ENCODE data around the gene CTCFL. TPM values are rescaled to one million over a fixed set of nuclear protein-coding genes. Genes with fewer than 3 reads are reported as not detected.
A peak's percentile ranks its signal among the peaks of the same experiment; 100 is the strongest.

Gene CTCFL
- total RNA-seq, 8 experiments from 2014 or later: 0.07 to 1.8 (median 0.38) TPM; not detected in 1

DNA sequence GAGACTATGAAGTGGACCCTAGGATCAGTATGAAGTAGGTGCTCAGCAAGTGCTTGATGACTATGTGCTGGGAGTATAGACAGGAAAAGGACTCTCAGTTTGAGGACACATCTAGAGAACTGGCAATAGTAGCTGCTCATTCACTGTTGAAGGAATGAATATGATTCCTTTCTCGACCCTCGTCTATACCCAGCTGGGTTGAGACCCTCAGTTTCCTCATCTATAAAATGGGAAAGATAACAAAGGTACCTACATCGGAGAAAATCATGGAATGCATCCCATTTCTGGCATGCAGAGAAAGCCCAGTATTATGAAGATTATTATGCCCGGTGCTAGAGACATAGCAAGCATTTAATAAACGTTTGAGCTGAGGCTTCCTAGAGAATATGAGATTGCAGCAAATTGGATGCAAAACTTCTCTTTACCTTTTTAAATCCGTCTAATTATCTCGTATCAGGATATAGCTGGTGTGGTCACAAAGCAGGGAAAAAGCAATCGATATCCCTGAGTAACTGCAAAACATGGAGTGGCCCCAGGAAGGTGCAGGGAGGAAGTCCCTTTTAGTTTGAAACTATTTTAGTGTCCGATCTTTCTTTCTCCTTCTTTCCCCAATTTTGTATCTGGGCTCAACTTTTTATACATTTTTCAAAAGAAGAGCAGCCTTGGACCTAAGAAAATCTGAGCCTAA, 33.1 kb upstream of the CTCFL start:
- peaks cover 2 to 8% of the 10 kb centered on the region in 2 donors for H3K4me1 ChIP-seq (replicated peaks in 1 of 2)
- 14 to 78% (median 63%) methylated on average over 1 to 8 of the region's 9 CpGs; no CpG with 5 or more reads in 1 of the 10 experiments for WGBS, 10 experiments
- in situ Hi-C loops (cut with MboI; ENCODE audit: low pct_unique_long_range_greater_than_20kb in 2 of 9, low sequenced_read_pairs in 9 of 9, unreplicated experiment in 9 of 9): no loop called here
- ATAC-seq (replicated peaks in 6 of 8): no peak
- no peak overlapping the region for H3K4me3 ChIP-seq
- H3K27ac ChIP-seq: no peak overlapping the region

- no peak for ATAC-seq (replicated peaks in 6 of 8)
- H3K4me1 ChIP-seq (replicated peaks in 1 of 2): peaks cover 2 to 8% of the 10 kb centered on the region in 2 donors
- no peak overlapping the region for H3K4me3 ChIP-seq
- in situ Hi-C loops (cut with MboI; ENCODE audit: low pct_unique_long_range_greater_than_20kb in 2 of 9, low sequenced_read_pairs in 9 of 9, unreplicated experiment in 9 of 9): no loop called here
- WGBS, 10 experiments: 0 to 93% (median 80%) methylated on average over 1 to 3 of the region's 3 CpGs; no CpG with 5 or more reads in 3 of the 10 experiments
- H3K27ac ChIP-seq: no peak overlapping the region
These were observed 32.0 kb upstream of the CTCFL start for GRCh38 chr20:57556980-57557274.

DNA sequence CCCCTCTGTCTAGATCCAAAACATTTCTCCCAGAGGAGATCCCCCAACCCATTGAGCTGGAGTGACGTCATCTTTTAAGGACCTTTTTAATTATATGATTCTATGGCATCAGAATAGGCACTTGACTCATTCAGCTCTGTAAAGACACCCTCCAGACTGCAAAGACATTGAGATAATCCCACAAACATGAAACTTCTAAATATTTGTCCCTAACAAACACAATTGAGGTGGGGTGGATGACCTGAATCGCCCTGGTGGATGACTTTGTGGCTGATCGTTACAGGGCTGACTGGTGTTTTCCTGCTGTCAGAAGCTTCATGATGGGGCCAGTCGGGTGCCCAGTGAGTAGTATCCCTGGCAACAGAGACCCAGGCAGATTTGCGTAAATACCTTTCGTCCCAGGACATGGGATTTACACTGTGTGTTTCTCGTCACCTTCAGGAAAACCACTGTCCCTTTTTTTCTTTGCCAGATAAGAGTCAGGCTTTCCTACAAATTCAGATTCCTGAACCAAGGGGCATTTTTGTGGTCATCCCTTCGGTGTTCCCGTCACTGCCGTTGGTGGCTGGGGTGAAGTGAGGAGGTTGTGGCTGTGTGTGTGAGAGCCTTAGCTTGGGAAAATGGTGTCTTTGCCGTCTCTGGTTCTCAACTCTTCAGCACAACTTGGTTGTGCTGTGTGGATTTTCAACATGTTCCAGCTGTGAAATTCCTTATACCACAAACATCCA, 30.7 kb upstream of the CTCFL start:
- Histone ChIP-seq H3K4me3 (no peak overlapping the region), H3K4me1 (replicated peaks in 1 of 2) (peaks cover 2% of the 10 kb centered on the region in 2 donors), H3K27ac (no peak overlapping the region)
- in situ Hi-C loops (cut with MboI; ENCODE audit: low pct_unique_long_range_greater_than_20kb in 2 of 9, low sequenced_read_pairs in 9 of 9, unreplicated experiment in 9 of 9): no loop called here
- peak in 2 of 8 experiments; percentile 18 to 72 for ATAC-seq (replicated peaks in 6 of 8)
- WGBS, 10 experiments: 11 to 96% (median 67%) methylated on average over 1 to 7 of the region's 11 CpGs; no CpG with 5 or more reads in 4 of the 10 experiments

- Histone ChIP-seq H3K4me3 (no peak overlapping the region), H3K27ac (no peak overlapping the region), H3K4me1 (replicated peaks in 1 of 2) (peaks cover 0 to 2% of the 10 kb centered on the region in 2 donors)
- 2 to 100% (median 86%) methylated on average over 1 to 10 of the region's 11 CpGs; no CpG with 5 or more reads in 1 of the 10 experiments for WGBS, 10 experiments
- in situ Hi-C loops (cut with MboI; ENCODE audit: low pct_unique_long_range_greater_than_20kb in 2 of 9, low sequenced_read_pairs in 9 of 9, unreplicated experiment in 9 of 9): no loop called here
- peak in 1 of 8 experiments; percentile 18 for ATAC-seq (replicated peaks in 6 of 8)
These were observed 28.6 kb upstream of the CTCFL start for GRCh38 chr20:57553376-57554018.

DNA sequence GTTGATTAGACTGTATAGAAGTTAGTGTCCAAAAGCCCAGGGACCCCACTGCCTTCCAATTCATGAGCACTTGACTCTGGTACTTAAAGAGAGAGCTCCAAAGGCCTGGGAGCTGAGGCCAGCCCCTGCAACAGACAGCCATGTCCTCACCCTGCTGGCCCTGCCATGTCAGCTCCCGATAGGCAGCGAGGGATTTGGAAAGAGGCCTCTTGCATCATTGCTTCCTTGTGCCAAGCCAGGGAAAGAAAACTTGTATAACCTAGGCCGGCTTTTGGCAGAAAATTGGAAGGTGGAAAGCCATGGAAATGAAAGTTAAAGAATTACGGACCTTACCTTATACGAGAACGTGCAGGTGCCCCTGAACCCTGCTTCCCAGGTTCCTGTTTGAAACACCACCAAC, 27.5 kb upstream of the CTCFL start:
- 50 to 96% (median 84%) methylated on average over 1 to 6 of the region's 6 CpGs; no CpG with 5 or more reads in 2 of the 10 experiments for WGBS, 10 experiments
- no peak for ATAC-seq (replicated peaks in 6 of 8)
- Histone ChIP-seq H3K27ac (no peak overlapping the region), H3K4me1 (replicated peaks in 1 of 2) (peaks cover 0 to 2% of the 10 kb centered on the region in 2 donors), H3K4me3 (no peak overlapping the region)
- in situ Hi-C loops (cut with MboI; ENCODE audit: low pct_unique_long_range_greater_than_20kb in 2 of 9, low sequenced_read_pairs in 9 of 9, unreplicated experiment in 9 of 9): no loop called here

GRCh38 chr20:57548177-57549058, 23.5 kb upstream of the CTCFL start:
- Histone ChIP-seq H3K4me3 (no peak overlapping the region), H3K27ac (no peak overlapping the region), H3K4me1 (replicated peaks in 1 of 2) (peaks cover 8 to 16% of the 10 kb centered on the region in 2 donors)
- WGBS, 10 experiments: 0 to 96% (median 85%) methylated on average over 2 to 16 of the region's 21 CpGs; no CpG with 5 or more reads in 1 of the 10 experiments
- peak in 5 of 8 experiments; percentile 29 to 71 (median 45) for ATAC-seq (replicated peaks in 6 of 8)
- in situ Hi-C loops (cut with MboI; ENCODE audit: low pct_unique_long_range_greater_than_20kb in 2 of 9, low sequenced_read_pairs in 9 of 9, unreplicated experiment in 9 of 9): no loop called here

- peaks cover 9 to 14% of the 10 kb centered on the region in 2 donors for H3K4me1 ChIP-seq (replicated peaks in 1 of 2)
- H3K4me3 ChIP-seq: no peak overlapping the region
- in situ Hi-C loops (cut with MboI; ENCODE audit: low pct_unique_long_range_greater_than_20kb in 2 of 9, low sequenced_read_pairs in 9 of 9, unreplicated experiment in 9 of 9): no loop called here
- H3K27ac ChIP-seq: no peak overlapping the region
- 0 to 82% (median 51%) methylated on average over 1 to 7 of the region's 8 CpGs for WGBS, 10 experiments
- peak in 4 of 8 experiments; percentile 25 to 79 (median 55) for ATAC-seq (replicated peaks in 6 of 8)
These were observed 22.2 kb upstream of the CTCFL start for GRCh38 chr20:57546956-57547649.

- 43 to 100% (median 77%) methylated on average over 1 to 8 of the region's 12 CpGs for WGBS, 10 experiments
- ATAC-seq (replicated peaks in 6 of 8): no peak
- in situ Hi-C loops (cut with MboI; ENCODE audit: low pct_unique_long_range_greater_than_20kb in 2 of 9, low sequenced_read_pairs in 9 of 9, unreplicated experiment in 9 of 9): no loop called here
- H3K4me1 ChIP-seq (replicated peaks in 1 of 2): peaks cover 20% of the 10 kb centered on the region in 2 donors
- H3K4me3 ChIP-seq: no peak overlapping the region
- no peak overlapping the region for H3K27ac ChIP-seq
These were observed 21.2 kb upstream of the CTCFL start for GRCh38 chr20:57545927-57546662.

- in situ Hi-C loops (cut with MboI; ENCODE audit: low pct_unique_long_range_greater_than_20kb in 2 of 9, low sequenced_read_pairs in 9 of 9, unreplicated experiment in 9 of 9): no loop called here
- peak in 3 of 8 experiments; percentile 28 to 47 (median 42) for ATAC-seq (replicated peaks in 6 of 8)
- Histone ChIP-seq H3K4me1 (replicated peaks in 1 of 2) (peaks cover 25 to 26% of the 10 kb centered on the region in 2 donors), H3K27ac (no peak overlapping the region), H3K4me3 (no peak overlapping the region)
- WGBS, 10 experiments: 17 to 67% (median 50%) methylated on average over 3 to 11 of the region's 12 CpGs
These were observed 20.1 kb upstream of the CTCFL start for GRCh38 chr20:57544838-57545564.

DNA sequence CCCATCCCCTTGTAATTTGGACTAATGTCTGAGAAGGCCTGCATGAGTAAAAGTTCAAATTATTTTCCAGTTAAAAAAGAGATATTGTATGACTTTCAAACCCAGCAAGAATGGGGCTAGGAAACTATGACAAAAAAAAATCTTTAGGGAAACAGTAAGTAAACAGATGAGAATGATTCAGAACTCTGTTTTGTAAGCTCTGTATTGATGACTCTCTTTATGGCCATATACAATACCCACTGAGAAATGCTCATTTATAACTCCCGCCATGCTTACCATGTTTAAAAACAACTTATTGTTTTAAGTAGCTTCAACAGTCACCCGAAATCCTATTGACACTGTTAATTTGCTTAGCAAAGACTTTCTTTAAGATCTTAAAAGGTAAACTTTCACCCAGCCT, 18.8 kb upstream of the CTCFL start:
- in situ Hi-C loops (cut with MboI; ENCODE audit: low pct_unique_long_range_greater_than_20kb in 2 of 9, low sequenced_read_pairs in 9 of 9, unreplicated experiment in 9 of 9): no loop called here
- ATAC-seq (replicated peaks in 6 of 8): no peak
- 0 to 83% (median 63%) methylated on average over 1 to 2 of the region's 2 CpGs; no CpG with 5 or more reads in 1 of the 10 experiments for WGBS, 10 experiments
- Histone ChIP-seq H3K27ac (no peak overlapping the region), H3K4me3 (no peak overlapping the region), H3K4me1 (replicated peaks in 1 of 2) (peaks cover 25 to 26% of the 10 kb centered on the region in 2 donors)

DNA sequence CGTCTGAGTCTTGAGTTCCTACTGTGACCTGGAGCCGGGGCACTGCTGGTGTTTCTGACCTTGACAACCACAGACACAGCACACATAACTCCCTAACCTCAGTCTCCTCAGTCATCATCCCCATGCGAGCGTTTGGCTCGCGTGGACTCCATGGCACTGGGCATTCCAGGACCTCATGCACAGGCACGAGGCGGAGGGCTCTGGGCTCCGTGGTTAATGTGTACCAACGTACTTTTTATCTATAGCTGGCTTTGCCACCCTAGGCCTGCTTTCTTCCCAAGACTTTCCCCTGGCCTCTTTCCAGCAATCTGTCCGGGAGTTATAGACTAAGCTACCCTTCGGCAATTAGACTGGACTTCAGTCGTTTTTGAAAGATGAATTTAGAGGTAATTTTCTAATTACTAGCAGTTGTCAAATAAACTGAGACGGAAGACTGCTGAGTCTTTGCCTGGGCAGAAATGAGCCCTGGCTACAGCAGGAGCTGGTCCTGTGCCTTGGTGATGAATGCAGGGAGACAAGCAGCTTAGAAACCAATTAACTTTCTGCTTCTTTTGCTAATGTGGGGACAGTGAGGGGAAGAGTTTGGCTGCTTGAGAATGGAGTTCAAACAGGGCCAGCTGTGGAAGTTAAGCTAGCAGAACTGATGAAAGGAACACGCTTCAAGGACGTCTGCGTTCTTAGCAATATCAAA, 16.1 kb upstream of the CTCFL start:
- Histone ChIP-seq H3K4me1 (replicated peaks in 1 of 2) (peaks cover 20 to 25% of the 10 kb centered on the region in 2 donors), H3K4me3 (no peak overlapping the region), H3K27ac (no peak overlapping the region)
- in situ Hi-C loops (cut with MboI; ENCODE audit: low pct_unique_long_range_greater_than_20kb in 2 of 9, low sequenced_read_pairs in 9 of 9, unreplicated experiment in 9 of 9): no loop called here
- 7 to 72% (median 47%) methylated on average over 2 to 14 of the region's 17 CpGs; no CpG with 5 or more reads in 1 of the 10 experiments for WGBS, 10 experiments
- peak in 5 of 8 experiments; percentile 29 to 76 (median 40) for ATAC-seq (replicated peaks in 6 of 8)
